GM18519 (cell line): Measurements from ENCODE around the gene TMEM191C.
"Not testable (repeated sequence)": the region's sequence is repeated elsewhere in the genome, so short reads cannot be mapped to it uniquely, and the experiment has no call there.

ENCODE experiments used
- ATAC-seq: cut with Tn5 transposase; IDR thresholded peaks from one replicate; pipeline ENCODE4 v1.9.1; 2021; ENCODE audit warnings: mild to moderate bottlenecking, moderate library complexity; ENCODE audit not compliant: unreplicated experiment, low FRiP score

Gene TMEM191C

GRCh38 chr22:21469097-21469994 is 2.2 kb downstream of the TMEM191C start:
- ATAC-seq = not testable (repeated sequence)

GRCh38 chr22:21472984-21473383 is 5.8 kb downstream of the TMEM191C start:
- not testable (repeated sequence) for ATAC-seq

GRCh38 chr22:21473664-21474063 is 6.5 kb downstream of the TMEM191C start:
- not testable (repeated sequence) for ATAC-seq

GRCh38 chr22:21484039-21484438 is 16.9 kb downstream of the TMEM191C start:
- ATAC-seq = not testable (repeated sequence)

GRCh38 chr22:21487723-21488122 is 20.5 kb downstream of the TMEM191C start:
- not testable (repeated sequence) for ATAC-seq

- not testable (repeated sequence) for ATAC-seq
Measured at GRCh38 chr22:21489149-21489680, 22.0 kb downstream of the TMEM191C start.

DNA sequence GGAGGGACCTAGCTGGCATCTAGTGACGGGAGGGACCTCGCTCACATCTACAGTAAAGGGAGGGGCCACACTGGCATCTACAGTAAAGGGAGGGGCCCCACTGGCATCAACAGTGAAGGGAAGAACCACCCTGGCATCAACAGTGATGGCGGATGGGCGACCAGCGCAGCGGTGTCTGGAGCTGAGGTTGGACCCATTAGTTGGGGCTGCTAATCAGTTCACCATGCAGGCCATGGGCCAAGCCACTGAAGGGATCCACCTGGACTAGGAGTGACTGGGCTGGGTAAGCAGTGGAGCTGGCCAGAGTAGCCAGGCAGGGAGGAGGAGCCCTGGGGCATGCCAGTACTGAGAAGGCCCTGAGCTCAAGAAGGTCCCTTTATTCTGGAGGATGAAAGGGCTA is 23.4 kb downstream of the TMEM191C start:
- ATAC-seq = not testable (repeated sequence)

GRCh38 chr22:21492271-21492670 is 25.1 kb downstream of the TMEM191C start:
- ATAC-seq = not testable (repeated sequence)

GRCh38 chr22:21493789-21494782 is 26.9 kb downstream of the TMEM191C start:
- ATAC-seq = not testable (repeated sequence)

- not testable (repeated sequence) for ATAC-seq
Measured at GRCh38 chr22:21497984-21498383, 30.8 kb downstream of the TMEM191C start.

DNA sequence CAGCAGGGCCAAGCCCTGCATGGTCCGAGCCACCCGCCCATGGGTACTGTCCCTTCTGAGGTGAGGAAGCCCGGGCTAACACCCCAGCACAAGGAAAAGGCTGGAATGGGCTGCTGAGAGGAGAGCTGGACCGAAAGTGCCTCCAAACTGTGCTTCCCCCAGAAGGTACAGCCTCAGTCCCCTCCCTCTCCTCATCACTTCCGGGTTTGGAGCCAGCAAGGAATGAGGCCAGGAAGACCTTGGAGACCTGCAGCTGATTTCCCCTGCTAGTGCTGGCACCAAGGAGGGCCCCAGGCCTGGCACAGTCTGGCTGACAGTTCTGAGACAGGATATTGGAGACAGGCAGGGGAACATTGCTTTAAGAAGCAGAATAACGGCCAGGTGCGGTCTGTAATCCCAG is 31.3 kb downstream of the TMEM191C start:
- not testable (repeated sequence) for ATAC-seq

DNA sequence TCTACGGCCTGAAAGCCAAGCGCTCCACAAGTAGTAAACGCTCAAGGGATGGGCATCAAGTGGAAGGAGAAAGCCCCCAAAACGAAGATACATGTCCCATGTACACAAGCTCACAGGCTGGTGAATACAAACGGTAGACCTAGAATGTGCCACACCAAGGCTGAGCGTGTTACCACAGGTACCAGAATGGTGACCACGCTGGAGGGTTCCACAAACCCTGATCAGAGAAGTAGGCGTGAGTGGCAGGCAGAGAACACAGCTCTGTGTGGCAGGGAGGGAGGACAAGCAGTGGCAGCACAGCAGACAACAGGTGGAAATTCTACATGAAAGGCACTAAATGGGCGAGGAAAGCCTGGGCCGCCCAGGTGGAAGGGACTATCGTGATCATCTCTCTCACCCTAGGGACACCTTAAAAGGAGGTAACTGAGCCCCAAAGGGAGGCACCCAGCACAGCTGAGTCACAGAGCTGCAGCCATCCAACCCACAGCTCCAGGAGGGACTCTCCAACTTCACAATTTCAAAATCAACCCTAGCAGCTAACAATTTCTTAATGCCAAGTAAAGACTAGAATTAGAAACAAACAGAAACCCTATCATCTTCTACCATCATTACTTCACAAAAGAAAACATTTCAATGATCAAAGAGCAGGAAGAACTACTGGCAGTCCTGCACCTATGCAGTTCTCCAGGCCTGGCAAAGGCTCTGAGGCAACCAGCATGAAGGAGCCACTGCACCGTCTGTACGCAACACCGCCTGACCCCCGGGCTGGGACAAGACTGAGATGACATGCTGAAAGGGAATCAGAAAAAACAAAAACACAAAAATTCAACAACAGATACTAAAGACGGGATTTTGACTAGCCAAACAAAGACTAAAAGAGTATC is 32.7 kb downstream of the TMEM191C start:
- not testable (repeated sequence) for ATAC-seq

DNA sequence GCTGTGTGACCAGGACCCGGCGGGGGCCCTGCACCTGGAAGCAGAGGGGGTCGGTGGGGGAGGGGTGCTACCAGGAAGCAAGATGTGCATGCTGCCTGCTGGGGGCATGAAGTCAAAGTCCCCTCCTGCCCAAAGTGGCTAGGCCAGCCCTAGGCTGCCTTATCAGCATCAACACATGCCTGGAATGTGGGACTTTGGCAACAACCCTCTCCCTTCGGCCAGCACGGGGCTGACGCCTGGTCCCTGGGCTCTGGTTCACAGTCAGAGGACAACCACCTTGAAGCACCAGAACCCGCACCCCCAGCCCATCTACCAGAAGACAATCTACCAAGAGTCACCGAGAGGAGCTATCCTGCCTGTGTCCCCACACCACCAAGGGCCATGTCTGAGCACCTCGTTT is 43.2 kb downstream of the TMEM191C start:
- not testable (repeated sequence) for ATAC-seq

DNA sequence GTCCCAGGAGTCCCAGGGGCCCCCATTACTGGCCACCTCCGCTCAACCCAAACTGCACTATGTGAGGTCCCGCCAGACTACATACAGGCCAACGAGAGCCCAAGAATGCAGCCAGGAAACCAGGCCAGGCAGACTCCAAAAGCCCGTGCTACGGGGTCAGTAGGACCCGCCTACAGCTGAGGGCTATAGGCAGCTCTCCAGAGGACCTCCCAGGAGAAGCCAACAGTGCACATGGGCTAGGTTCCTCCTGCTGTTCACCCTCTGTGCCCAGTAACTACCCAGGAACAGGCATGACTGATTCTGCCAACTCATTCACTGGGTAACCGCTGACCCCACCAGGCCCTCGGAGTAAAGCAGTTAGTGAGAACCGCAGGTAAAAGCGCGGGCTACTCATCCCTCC is 44.8 kb downstream of the TMEM191C start:
- not testable (repeated sequence) for ATAC-seq

- ATAC-seq = not testable (repeated sequence)
Measured at GRCh38 chr22:21514117-21514516, 46.9 kb downstream of the TMEM191C start.

DNA sequence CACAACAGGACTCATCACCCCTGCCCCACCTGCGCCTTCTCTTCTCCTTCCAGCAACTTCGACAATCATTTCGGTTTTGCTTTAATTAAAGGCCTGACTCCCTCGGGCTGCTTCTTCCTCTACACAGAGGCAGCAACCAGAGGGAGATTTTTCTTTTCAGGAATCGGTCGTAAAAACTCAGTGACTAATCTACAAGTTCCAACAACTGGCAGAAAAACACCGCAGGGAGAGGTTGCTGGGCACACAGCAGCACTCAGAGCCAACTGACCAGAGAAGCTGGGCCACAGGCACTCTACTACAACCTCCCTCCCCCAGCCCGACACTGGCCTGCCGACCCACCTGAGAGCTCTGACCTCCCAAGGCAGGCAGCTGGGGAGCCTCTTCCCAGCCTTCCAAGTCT is 48.0 kb downstream of the TMEM191C start:
- not testable (repeated sequence) for ATAC-seq

GRCh38 chr22:21516522-21516921 is 49.3 kb downstream of the TMEM191C start:
- ATAC-seq = not testable (repeated sequence)

DNA sequence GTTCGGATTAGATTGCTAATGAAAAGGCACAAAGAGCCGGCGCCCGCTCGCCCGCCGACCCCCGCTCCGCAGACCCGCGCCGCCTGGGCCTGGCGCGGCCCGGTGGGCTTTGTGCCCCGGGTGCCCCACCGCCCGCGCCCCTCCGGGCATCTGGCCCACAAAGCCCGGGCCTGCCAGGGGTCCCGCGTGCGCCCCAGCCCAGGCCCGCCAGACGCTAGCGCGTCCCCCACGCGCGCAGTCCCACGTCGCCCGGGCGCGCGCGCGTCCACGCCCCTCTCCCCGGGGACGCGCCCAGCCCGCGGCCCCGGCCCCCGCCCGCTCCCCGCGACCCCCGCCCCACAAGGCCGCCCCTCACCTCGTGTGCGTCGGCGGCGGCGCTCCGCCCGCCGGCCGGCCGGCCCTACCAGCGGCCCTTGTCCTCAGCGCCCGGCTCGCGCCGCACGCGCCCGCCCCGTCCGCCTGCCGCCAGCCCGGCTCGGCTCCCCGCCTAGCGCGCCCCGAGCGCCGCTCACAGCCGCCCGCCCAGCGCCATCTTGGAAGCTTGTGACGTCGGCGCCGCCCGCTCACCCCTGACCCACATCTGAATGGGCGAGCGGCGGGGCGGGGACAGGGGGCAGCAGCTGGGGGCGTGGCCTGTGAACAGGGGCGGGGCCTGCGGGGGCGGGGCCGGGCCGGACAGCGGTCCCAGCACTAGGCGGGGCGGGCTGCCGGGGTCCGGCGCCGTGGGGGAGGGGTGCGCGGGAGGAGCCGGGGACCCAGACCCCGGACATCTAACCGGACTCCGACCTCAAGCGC is 50.0 kb downstream of the TMEM191C start:
- peak; percentile 56 for ATAC-seq
